ENCODE results near the gene SOX6. TPM values are rescaled to one million over a fixed set of nuclear protein-coding genes. Genes with fewer than 3 reads are reported as not detected.

The SOX6 gene
- total and polyA plus RNA-seq, 12 donors: 0.80 to 43.0 (median 21.2) TPM

DNA sequence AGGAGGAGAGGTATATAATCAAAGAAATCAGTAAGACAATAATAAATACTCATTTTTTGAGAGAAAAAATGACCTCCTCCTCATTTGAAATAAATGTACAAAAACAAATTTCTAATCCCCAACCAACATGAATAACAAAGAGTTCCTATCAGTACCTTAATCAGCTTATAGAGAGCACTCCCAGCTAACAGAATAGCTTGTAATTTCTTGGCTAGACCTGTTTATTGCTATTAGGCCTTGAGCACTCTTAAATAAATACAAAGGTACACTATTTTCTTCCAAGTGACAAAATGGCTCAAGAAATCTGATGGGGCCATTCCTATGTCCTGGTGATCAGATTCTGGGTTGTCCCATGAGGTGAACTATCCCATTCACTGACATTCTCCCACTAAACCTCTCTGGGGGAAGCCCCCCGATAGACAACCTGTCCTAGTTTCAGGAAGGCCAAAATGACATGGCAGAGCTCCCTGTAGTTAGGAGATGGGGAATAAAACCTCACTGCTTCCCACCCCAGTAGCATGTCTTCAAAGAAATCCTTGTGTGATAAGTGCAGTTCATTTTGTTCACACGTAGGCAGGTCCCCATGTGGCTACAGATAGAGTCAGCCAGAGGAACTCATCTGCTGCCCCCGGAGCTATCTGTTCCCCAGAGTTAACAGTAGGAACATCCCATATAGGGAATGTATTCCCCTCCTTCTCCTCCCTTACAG, 385.7 kb downstream of the SOX6 start:
- peaks cover 0 to 3% (median 0%) of the 10 kb centered on the region in 9 donors for H3K36me3 ChIP-seq
- intact Hi-C loops (cut with DNase I): no loop called here
- H3K4me1 ChIP-seq: peaks cover 10 to 54% (median 40%) of the 10 kb centered on the region in 9 donors
- DNase-seq (no peak), ATAC-seq (no peak)
- H3K9me3 ChIP-seq: no peaks in the 10 kb centered on the region
- no peak for TF ChIP-seq CTCF (IDR thresholded peaks at IDR 0.05)
- 76 to 77% methylated on average over 3 of the region's 3 CpGs for WGBS, 2 donors
- no peak overlapping the region for H3K4me3 ChIP-seq
- H3K27me3 ChIP-seq: no peaks in the 10 kb centered on the region
- H3K27ac ChIP-seq: peak overlapping the region in 8 of 10 donors; percentile 41 to 92 (median 83)

GRCh38 chr11:15969701-15970329, 386.5 kb downstream of the SOX6 start:
- Histone ChIP-seq H3K9me3 (no peaks in the 10 kb centered on the region), H3K36me3 (peaks cover 0 to 3% (median 0%) of the 10 kb centered on the region in 9 donors), H3K27ac (peak overlapping the region; percentile 77 to 92 (median 83)), H3K4me3 (peak overlapping the region in 4 of 10 donors; percentile 1 to 26 (median 12)), H3K4me1 (peaks cover 10 to 57% (median 40%) of the 10 kb centered on the region in 9 donors), H3K27me3 (no peaks in the 10 kb centered on the region)
- intact Hi-C loops (cut with DNase I): loop anchor here in 2 of 10 donors (5.0 to 10.0 kb wide), 2 partner anchors 155 to 318 kb away; no protein-coding TSS in a partner anchor
- ATAC-seq (peak in 7 of 8 donors; percentile 23 to 65 (median 44)), DNase-seq (no peak)
- 66 to 71% methylated on average over 6 of the region's 6 CpGs for WGBS, 2 donors
- no peak for TF ChIP-seq CTCF (IDR thresholded peaks at IDR 0.05)

GRCh38 chr11:15969281-15969680, 387.1 kb downstream of the SOX6 start:
- intact Hi-C loops (cut with DNase I): loop anchor here in 2 of 10 donors (5.0 to 10.0 kb wide), 2 partner anchors 154 to 317 kb away; no protein-coding TSS in a partner anchor

More at GRCh38 chr11:15969281-15969680, 387.1 kb downstream of the SOX6 start:
- 20 to 21% methylated on average over 4 of the region's 4 CpGs for WGBS, 2 donors
- Histone ChIP-seq H3K4me1 (peaks cover 10 to 57% (median 40%) of the 10 kb centered on the region in 9 donors), H3K4me3 (peak overlapping the region in 4 of 10 donors; percentile 1 to 26 (median 12)), H3K9me3 (no peaks in the 10 kb centered on the region), H3K36me3 (peaks cover 0 to 3% (median 0%) of the 10 kb centered on the region in 9 donors), H3K27me3 (no peaks in the 10 kb centered on the region), H3K27ac (peak overlapping the region; percentile 77 to 92 (median 83))
- no peak for TF ChIP-seq CTCF (IDR thresholded peaks at IDR 0.05)
- peak; percentile 84 to 93 (median 91) for ATAC-seq
- peak; percentile 42 to 81 for DNase-seq
